ENCODE results near the gene MAP4K5. TPM values are rescaled to one million over a fixed set of nuclear protein-coding genes. Genes with fewer than 3 reads are reported as not detected.

Gene MAP4K5
- total RNA-seq, 1 experiment from 2014 or later: 39.1 TPM

- TF ChIP-seq MAX (IDR thresholded peaks at IDR 0.05) (no peak), RAD21 (IDR thresholded peaks at IDR 0.05; ENCODE audit: low read depth) (no peak), EZH2phosphoT487 (IDR thresholded peaks at IDR 0.05; ENCODE audit: borderline replicate concordance) (no peak), CEBPB (IDR thresholded peaks at IDR 0.05; ENCODE audit: low read depth) (no peak)
These were observed 11.2 kb downstream of the MAP4K5 start (continued) for GRCh38 chr14:50520947-50521815.

DNA sequence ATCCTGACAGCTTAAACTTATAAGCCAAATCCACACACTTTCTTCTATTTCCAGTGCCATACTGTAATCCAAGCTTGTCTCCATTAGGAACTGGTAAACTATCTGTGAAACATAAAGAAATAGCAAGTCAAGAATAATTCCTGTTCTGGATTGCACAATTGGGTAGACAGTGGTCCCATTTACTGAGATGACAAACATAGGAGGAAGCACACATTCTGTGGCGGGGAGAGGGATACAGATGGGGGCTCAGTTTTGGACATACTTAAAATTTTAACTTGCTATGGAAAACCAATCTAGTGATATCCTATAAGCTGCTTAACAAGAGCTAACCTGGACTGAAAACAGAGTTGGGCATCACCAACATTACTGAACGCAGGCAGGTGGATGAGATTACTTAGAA, 16.3 kb downstream of the MAP4K5 start:
- H3K4me3 ChIP-seq (replicated peaks in 1 of 2; ENCODE audit: low read depth in 1 of 2, low read length in 2 of 2): no peak overlapping the region
- H3K79me2 ChIP-seq (ENCODE audit: insufficient read depth, low read length): peaks cover 98% of the 10 kb centered on the region
- no peaks in the 10 kb centered on the region for H3K9me2 ChIP-seq (ENCODE audit: insufficient read depth)
- TF ChIP-seq ZNF274 (IDR thresholded peaks at IDR 0.05; ENCODE audit: low read depth, low read length) (no peak), ATF3 (IDR thresholded peaks at IDR 0.05) (no peak), EZH2 (IDR thresholded peaks at IDR 0.05) (no peak), JUND (IDR thresholded peaks at IDR 0.05) (no peak), EGR1 (IDR thresholded peaks at IDR 0.05; ENCODE audit: low read depth) (no peak), SIN3A (IDR thresholded peaks at IDR 0.05; ENCODE audit: low read depth) (no peak)
- ChIA-PET CTCF (no interaction called here), RAD21 (ENCODE audit: low non-redundant PET in 1 of 2, low total read pairs in 2 of 2, uncharacterized antibody in 2 of 2, unreplicated experiment in 2 of 2) (no interaction called here), POLR2A (no interaction called here)
- no peak overlapping the region for H3K27ac ChIP-seq (ENCODE audit: low read depth, low read length)
- no peak overlapping the region for H2AFZ ChIP-seq (ENCODE audit: low read depth, low read length, poor library complexity, severe bottlenecking)
- H3K27me3 ChIP-seq (ENCODE audit: insufficient read depth, low read length): no peaks in the 10 kb centered on the region
- no peak overlapping the region for H3K4me2 ChIP-seq (ENCODE audit: low read length)
- ATAC-seq: no peak
- intact Hi-C loops (cut with micrococcal nuclease): no loop called here
- H3K4me1 ChIP-seq (ENCODE audit: control insufficient read depth in 1 of 2, insufficient read depth in 2 of 2, low read length in 2 of 2): peaks cover 5 to 18% of the 10 kb centered on the region in 2 experiments
- no peaks in the 10 kb centered on the region for H4K20me1 ChIP-seq (ENCODE audit: insufficient read depth)
- H3K9ac ChIP-seq (ENCODE audit: low read length): no peak overlapping the region
- no peaks in the 10 kb centered on the region for H3K9me3 ChIP-seq (ENCODE audit: control insufficient read depth in 1 of 2, insufficient read depth in 1 of 2, low read depth in 1 of 2, low read length in 2 of 2)
- H3K36me3 ChIP-seq (ENCODE audit: control insufficient read depth in 1 of 2, insufficient read depth in 2 of 2, low read length in 2 of 2): 0 out of 4 replicates have a peak, but pooled peaks cover 0 to 3% of the 10 kb centered on the region in 2 experiments
- no peak for DNase-seq (ENCODE audit: low read depth, low spot score)
- BruUV-seq (replicated peaks): no TSS peak
